A172 (cell line): ENCODE measurements around the gene MYOG. TPM values are rescaled to one million over a fixed set of nuclear protein-coding genes. Genes with fewer than 3 reads are reported as not detected.
A peak's percentile ranks its signal among the peaks of the same experiment; 100 is the strongest.

Experiments used
- DNase-seq: peaks from one replicate; pipeline ENCODE4 v3.0.0-alpha.2; 2015; ENCODE audit warnings: low spot score
- total RNA-seq: library from RNA; depleted of rRNA; stranded (reverse); fragments of >200 nt; shearing (Covaris generic); gene quantifications from 2 replicates; pipeline ENCODE4 v1.2.3, GENCODE V29; 2014

MYOG gene
- total RNA-seq, 1 experiment from 2014 or later: not detected

DNA sequence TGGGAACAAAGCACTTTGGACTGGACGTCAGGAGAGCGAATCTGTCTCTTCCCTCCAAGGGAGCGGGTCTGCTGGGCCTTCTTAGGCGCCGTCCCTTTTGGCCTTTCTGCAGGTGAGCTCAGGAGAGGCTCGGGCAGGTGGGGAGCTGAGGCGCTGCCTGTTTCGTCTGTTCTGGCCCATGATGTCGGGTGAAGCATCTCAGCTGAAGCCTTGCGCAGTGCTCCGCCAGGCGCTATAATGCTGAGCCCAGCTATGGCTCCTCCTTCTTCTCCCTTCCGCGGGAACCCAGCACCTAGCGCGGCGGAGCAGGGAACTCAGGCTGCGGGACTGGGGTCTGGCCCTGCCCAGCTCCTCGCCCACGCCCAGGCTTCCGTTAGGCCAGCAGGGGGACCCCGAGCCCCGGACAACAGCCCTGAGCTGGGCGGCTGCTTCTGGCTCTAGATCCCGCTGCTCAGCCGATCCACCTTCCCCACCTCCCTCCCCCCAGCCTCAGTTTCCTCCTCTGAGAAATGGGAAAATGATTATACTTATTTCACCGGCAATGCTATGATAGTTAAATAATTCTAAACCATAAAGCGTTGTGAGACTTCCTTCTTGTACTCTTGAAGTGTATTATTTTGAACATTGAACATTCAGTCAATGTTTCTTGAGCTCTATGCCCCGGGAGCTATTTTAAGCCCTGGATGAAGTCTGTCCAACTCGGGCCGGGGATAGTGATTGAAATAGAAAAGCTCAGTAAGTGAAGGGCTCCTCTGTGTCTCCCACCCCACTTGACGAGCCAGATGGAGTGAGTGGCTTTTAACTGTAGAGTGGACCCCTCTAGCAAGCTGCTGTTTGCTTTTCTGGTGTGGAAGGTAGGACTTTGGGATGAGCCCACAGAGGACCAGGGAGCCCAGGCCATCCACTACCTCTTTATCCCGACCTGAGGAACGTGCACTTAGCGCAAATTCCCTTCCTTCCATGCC is 32.1 kb upstream of the MYOG start:
- peak; percentile 72 for DNase-seq

DNA sequence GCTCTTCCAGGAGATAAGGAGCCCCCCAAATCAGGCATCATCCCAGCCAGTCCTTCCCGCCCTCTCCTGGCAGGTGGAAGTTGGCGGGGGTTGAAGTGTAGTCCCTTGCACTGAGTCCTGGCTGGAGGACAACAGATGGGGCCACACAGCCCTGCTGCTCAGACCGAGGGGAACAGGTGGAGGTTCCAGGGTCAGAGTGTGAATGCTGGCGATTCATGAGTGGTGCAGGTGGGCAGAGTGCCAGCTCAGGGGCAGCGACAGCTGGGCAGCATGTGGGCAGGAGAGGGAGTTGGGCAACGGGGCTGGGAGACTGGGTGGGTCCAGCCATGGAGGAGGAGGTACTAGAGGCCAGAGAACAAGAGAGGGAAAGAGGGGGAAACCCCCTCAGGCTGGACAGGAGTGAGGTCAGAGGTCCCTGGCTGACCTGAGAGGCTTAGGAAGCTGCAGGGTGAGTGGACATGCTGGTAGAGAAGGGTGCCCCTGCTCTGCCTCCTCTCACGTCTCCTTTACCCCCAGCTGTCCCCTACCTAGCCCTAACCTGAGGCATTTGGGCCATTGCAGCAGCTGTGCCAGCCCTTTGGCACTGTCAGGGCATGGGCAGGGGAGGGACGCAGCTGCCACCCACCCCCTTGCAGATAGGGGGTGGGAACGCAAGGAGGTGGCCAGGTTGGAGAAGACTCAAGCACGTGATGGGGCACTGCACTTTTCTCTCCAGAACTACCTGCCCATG is 30.4 kb upstream of the MYOG start:
- no peak for DNase-seq

DNA sequence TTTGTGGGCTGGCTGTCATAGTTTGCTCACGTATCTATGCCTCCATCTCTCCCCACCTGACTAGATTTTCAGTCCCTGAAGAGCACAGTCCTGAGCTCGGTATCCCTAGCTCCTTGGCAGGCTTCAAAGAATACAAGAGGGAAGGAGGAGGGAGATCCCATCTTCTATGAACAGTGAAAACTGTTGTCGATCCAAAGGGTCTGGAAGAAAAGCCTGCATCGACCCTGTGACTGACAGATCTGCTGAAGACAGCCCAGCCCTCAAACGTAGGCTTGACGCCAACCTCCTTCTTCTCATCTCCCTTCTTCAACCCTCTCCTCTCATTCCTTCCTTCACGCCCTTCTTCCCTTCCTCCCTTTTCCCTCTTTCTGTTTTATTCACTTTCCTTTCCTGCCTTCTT is 28.4 kb upstream of the MYOG start:
- no peak for DNase-seq

DNA sequence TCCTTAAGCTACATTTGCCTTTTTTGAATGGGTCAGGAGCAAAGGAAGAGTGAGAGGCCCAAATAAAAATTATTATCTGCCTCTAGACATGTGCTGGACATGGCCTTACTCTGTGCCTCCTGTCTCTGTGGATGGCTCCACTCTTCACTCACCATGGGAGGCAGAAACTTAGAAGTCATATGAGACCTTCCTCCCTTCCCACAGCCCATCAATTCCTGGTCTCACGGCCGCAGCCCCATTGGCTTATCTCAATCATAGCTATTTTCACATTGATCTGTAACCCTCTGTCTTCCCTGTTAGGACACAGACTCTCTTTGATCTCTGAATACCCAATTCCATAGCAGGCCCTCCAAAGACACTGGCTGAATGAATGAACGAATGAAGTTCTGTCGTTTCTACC is 27.5 kb upstream of the MYOG start:
- DNase-seq: no peak

DNA sequence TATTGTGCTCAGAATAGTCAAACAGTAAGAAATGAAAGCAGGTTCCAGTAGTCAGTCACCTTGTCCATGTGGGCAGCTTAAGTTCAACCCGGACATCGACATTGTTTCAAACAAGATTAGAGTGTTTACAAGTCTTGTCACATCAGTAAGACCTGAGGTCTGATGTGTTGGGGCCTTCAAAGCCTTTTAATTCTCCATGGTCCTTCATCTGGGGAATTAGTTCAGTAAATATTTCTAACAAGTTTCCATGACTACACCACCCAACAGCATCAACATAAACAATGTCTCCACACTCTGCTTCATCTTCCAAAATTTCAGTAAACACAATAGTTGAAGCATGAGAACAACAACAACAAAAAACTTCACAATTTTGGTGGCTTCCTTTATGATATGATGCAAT is 26.7 kb upstream of the MYOG start:
- no peak for DNase-seq

DNA sequence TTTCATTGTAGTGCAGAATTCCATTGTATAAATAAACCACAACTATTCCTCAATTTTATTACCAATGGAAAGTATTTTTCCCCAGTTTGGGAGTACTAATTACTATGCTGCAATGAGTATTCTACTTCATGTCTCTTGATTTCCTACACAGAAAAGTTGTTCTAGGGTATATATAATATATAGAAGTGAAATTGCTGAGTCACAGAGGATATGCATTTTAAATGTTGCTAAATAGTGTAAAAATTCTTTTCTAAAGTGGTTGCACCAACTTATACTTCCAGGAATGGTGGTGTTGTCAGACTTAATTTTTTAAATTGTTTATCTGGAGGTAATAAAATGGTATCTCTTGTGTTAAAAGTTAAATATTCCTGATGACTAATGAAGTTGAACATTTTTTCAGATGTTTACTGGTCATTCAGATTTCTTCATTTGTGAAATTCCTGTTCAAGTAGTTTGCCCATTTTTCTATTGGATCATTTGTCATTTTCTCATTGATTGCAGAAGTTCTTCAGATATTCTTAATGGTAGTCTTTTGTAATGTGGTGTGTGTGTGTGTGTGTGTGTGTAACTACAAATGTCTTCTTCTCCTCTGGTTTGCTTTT is 19.1 kb upstream of the MYOG start:
- DNase-seq: no peak

DNA sequence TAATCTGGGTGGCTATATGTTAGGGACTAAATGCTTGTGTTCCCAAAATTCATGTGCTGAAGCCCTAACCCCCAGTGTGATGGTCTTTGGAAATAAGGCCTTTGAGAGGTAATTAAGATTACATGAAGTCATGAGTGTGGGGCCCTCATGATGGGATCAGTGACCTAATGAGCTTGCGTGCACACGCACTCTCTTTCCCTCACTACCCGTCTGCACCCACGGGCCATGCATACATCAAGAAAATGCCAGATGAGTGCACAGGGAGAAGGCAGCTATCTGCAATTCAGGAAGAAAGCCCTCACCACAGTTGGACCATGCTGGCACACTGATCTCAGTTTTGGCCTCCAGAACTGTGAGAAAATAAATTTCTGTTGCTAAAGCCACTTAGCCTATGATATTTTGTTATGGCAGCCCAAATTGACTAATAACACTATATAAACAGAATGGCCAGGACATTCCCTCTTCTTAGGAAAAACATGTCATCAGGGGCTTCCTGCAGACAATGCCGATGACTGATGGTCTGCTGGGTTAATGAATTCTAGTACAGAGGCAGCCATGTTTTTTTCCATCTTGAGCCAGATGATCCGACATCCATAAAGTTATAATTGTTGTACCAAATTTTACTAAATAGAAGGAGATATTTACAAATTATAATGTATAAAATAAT is 18.1 kb upstream of the MYOG start:
- no peak for DNase-seq

DNA sequence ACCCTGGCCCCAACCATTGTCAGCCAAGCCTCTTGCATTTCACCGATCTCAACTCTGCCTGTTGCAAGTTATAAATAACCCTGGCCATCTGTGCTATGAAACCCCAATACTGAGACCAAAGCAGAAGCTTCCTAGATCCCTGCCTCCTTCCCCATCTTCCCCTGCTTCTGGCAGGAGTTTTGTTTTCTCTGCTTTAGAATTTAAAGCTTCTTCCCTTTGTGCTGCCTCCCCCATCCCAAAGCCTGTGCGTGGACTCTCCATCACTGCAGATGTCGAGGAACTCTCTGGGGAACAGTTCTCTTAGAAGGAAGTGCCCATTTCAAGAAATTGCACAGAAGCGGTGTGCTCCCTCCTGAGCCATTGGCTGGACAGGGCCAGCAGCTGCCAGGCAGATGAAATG is 17.4 kb upstream of the MYOG start:
- no peak for DNase-seq

DNA sequence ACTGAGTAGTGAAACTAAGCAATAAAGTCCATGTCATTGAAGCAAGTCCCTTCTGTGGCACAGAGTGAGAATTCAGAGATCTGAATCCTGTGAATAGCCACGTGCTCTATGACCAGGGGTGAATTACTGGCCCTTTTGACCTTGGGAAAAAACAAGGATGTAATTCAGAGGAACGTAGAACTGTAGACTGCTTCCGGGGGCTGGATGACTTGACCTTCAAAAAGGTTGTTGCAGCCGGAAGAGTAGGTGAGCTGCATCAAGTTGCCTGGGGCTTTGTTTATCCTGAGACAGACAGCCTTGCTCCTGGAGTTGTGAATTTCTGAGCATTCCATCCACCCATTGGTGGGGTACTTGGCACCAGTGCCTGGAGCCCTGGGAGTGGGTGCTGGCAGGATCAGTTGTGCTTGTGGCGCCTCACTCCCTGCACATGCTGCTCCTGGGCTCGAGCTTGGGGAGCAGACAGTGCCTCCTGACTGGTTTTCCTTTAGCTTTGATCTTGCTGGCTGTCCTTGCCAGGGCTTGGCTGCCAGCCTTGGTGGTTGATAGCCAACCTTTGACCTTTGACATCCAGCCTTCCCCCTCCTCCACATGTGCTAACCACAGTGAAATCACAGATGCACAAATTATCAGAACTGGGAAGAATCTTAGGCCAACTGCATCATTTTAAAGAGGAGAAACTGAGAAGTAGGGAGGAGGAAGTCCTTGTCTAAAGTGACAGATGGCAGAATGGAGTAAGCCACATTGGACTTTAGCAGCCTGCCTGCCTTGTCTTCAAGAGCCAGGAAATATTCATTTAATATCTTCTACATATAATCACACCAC is 16.2 kb upstream of the MYOG start:
- no peak for DNase-seq

DNA sequence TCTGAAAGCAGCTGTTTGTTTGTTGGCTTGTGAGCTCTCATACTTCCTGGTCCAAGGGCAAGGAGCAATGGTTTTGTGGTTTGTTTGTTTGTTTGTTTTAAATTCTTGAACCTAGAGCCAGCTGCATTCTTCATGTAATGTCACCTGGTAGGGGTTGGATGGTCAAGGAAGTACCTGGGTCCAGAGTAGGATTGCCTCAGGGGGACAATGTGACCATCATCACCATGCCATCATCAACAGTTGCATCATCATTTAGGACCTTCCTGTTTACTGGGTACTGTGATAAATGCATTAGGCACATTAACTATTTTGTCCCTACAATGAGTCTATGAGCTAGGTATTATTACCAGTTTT is 14.7 kb upstream of the MYOG start:
- no peak for DNase-seq

DNA sequence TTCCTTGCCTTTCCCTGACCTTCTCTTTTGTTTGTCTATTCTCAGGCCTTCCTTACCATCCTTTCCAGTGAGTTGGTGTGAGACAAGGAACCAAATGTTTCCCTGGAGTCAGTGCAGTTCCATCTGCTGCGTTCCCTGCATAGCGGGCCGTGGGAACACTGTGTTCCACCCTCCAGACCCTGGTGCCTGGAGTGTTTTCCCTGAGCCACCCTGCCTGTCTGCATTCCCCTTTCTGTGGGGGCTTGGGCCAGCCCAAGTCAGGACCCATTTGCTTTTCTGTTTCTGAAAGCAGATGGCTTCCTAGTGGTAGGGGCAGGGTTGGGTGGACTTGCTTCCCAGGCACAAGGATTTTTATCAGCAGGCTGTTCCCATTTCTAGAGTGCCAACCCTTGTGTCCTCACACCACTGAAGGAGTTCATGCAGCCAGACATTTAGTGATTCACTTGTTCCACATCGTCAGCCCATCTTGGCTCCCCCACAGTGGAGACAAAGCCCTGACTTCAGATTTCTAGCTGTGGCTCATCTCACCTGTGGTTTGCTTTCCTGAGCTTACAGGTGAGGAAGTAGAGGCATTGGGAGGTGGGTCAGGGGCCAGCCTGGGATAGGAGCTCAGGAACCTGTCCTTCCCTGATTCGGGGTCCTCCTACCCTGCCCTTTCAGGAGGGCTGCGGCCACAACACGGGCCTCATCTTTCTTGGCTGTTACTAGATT is 14.1 kb upstream of the MYOG start:
- no peak for DNase-seq

DNA sequence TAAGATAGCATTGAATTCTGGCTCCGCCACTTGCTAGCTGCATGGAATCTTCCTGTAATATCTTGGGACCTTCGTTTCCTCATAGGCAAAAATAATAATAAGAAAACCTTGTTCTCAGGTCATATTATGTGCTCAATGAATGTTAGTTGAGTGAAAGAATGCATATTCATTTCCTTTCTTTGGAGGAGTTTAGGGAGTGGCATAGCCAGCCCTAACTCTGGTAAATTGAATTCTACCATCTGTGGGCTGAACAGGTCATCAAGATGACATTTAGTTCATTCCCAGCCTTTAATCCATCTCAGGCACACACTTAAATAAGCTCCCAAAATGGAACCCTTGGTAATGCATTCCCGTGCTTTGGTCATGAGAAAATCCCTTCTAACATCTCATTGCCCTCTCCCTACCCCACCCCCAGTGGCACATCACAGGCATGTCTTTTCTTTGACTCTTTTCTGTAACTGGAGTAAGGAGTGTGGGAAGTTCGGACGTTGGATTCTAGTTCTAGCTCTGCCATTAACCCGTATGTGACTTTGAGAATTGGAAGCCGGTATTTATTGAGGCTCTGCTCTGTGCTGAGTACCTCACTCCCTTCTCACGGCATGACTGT is 13.2 kb upstream of the MYOG start:
- no peak for DNase-seq

DNA sequence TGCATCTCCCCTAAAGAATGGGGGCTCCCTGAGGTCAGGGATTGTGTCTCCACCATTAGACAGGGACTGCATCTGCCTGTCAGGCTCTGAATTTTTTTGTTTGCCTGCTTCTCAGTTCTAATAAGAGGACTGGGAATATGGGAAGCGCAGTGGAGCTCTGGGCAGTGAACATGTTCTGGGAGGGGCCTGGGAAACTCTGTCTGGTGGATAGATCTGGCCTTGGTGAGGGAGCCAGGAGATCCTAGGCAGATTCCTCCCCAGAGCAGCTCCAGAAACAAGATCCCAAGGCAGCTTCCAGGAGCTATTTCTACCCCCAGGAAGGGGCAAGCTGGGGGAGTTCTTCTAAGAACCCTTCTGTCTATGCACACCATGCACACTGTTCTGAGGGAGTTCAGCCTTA is 12.6 kb upstream of the MYOG start:
- no peak for DNase-seq

DNA sequence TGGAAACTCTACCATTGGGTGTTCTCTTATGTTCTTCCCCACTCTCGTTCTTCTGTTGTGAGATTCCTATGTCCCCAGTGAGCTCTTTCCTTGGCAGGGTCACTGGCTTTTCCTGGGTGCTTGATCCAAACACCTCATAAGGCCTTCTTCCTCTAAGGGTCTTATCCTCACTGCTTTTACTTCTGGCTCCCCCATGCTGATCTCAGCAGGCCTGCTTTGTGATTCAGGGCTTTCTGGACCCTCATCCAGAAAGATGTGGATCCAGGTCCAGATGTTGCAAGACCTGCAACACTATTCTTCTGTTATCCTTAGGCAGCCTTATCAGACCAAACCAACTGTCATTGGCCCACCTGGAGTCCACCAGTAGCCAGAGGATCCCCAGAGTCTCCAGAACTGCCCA is 11.2 kb upstream of the MYOG start:
- no peak for DNase-seq

DNA sequence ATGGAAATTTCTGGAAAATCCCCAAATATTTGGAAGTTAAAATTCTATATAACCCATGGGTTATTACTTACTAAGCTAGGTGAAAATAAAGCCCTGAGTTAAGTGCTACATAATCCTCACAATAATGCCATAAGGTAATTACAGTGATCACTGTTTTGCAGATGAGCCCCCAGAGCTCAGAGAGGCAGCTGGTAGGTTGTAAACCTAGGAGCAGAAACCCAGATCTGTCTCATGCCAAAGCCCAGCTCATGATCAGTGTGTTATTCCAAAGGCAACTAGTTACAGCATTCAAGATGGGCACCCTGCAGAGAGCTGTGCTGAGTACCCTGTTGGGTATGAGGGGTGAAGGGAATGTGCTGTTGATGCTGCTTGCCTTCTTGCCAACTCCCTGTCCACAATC is 10.8 kb upstream of the MYOG start:
- no peak for DNase-seq

DNA sequence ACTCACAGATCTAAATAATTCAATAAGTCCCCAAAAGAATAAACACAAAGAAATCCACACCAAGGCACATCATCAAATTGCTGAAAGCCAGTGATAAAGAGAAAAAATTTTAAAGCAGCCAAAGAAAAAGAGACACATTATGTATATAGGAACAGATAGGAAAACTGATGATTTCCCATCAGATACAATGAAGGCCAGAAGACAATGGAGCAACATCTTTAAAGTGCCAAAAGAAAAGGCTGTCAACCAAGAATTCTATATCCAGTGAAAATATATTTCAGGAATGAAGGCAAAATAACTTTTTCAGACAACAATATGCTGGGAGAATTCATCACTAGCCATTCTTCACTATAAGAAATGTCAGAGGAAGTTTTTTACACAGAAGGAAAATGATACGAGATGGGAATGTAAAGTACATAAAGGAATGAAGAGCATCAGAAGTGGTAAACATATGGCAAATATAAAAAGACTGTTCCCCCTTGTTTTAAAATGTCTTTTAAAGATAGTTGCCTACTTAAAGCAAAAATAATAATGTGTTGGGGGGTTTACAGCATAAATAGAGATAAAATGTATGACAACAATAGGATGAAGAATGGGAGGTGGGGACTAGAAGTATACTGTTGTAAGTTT is 9.4 kb upstream of the MYOG start:
- DNase-seq: no peak

DNA sequence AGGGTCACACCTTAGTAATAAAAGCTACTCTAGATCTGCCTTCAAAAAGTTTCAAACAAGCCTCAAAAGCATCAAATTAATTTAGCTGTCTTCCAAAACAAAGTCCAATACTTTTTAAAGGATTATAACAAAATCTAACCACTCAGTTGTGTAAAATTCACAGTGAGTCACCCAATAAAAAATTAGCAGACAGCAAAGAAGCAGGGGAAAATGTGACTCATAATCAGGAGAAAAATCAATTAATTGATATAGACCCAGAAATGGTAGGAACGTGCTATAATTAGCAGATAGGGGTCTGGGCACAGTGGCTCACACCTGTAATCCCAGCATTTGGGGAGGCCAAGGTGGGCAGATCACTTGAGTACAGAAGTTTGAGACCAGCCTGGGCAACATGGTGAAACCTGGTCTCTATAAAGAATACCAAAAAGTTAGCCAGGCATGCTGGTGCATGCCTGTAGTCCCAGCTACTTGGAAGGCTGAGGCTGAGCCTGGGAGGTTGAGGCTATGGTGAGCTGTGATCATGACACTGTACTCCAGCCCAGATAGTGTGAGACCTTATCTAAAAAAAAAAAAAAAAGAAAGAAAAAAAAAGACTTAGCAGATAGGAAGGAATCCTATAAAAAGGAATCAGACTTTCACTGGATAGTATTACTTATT is 8.1 kb upstream of the MYOG start:
- no peak for DNase-seq

DNA sequence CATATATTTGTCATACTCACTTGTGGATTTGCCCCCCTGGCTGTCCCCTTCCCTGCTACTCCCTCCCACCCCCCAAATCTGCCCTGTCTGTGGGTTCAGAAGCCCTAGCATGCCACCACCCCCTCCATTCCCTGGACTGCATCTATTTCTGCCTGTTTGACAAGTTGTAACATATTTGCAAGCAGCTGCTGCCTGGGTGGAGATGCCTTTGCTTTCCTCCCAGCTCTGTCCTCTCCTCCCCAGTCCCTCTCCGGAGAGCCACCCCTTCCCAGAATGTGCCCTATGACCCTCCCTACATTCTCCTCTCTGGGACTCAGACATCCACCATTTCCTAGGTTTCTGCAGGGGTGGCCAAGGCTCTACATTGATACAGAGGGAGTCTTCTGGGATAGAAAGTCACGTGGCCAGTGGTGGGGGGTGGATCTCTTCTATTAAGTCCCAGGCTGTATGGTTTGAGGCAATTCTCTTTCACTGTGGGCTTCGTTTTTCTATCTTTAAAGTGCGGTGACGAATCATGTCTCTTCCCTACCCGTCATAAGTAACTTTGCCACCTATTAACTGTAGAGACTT is 6.0 kb upstream of the MYOG start:
- DNase-seq: no peak

DNA sequence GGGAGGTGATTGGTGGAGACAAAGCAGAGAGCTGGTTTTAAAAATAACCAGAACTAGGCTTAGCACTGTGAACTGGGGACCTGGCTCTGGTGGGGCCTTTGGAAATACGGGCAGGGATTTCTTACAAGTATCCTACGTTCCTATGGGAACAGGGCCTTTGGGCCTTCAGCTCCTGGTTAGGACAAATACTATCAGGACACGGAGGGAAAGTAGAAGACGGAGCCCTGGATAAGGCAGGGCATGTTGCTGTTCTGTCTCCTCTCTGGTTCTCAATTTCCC is 5.3 kb upstream of the MYOG start:
- DNase-seq: no peak
